DOHH2 (cell line): Measurements from ENCODE around the gene TYW3.

Experiments
- H3F3A ChIP-seq: fragments of 200-600 bp; sonication (generic), shearing (Covaris generic); 2 replicates; pipeline ENCODE4 v1.6.0; 2016; ENCODE audit warnings: antibody characterized with exemption, mild to moderate bottlenecking; ENCODE audit not compliant: control insufficient read depth, insufficient read depth
- H3K27ac ChIP-seq: fragments of 200-600 bp; sonication (generic); 2 replicates; pipeline ENCODE4 v1.5.1; 2014; ENCODE audit warnings: low read depth, mild to moderate bottlenecking, low read length, moderate library complexity
- H3K27me3 ChIP-seq: fragments of 200-600 bp; sonication (generic); 2 replicates; pipeline ENCODE4 v1.6.1; 2014; ENCODE audit warnings: mild to moderate bottlenecking, low read length, mixed read lengths; ENCODE audit not compliant: control insufficient read depth
- H3K36me3 ChIP-seq: fragments of 200-600 bp; sonication (generic); 2 replicates; pipeline ENCODE4 v1.6.1; 2014; ENCODE audit warnings: mild to moderate bottlenecking, low read length, moderate library complexity, mixed read lengths; ENCODE audit not compliant: control insufficient read depth
- H3K4me1 ChIP-seq: fragments of 200-600 bp; sonication (generic); 2 replicates; pipeline ENCODE4 v1.6.1; 2014; ENCODE audit warnings: mild to moderate bottlenecking, low read length, mixed read lengths; ENCODE audit not compliant: control insufficient read depth
- H3K4me2 ChIP-seq: fragments of 200-600 bp; sonication (generic); 2 replicates; pipeline ENCODE4 v1.6.0; 2014; ENCODE audit warnings: mild to moderate bottlenecking, low read length, moderate library complexity
- H3K4me3 ChIP-seq: fragments of 200-600 bp; sonication (generic); 2 replicates; pipeline ENCODE4 v1.5.1; 2014; ENCODE audit warnings: mild to moderate bottlenecking, low read length, mixed read lengths
- H3K79me2 ChIP-seq: fragments of 200-600 bp; sonication (generic); 2 replicates; pipeline ENCODE4 v1.6.1; 2014; ENCODE audit warnings: mild to moderate bottlenecking, low read length, mixed read lengths; ENCODE audit not compliant: control insufficient read depth
- H3K9me2 ChIP-seq: fragments of 200-600 bp; sonication (generic); replicated peaks from 2 replicates; pipeline ENCODE4 v1.6.1; 2014; ENCODE audit warnings: mild to moderate bottlenecking, low read length, mixed read lengths; ENCODE audit not compliant: control insufficient read depth
- H3K9me3 ChIP-seq: fragments of 200-600 bp; sonication (generic); 2 replicates; pipeline ENCODE4 v1.6.1; 2014; ENCODE audit warnings: antibody characterized with exemption, low read length, mixed read lengths; ENCODE audit not compliant: control insufficient read depth, insufficient read depth
- H4K20me1 ChIP-seq: fragments of 200-600 bp; sonication (generic); 2 replicates; pipeline ENCODE4 v1.6.0; 2014; ENCODE audit warnings: low read depth, mild to moderate bottlenecking, antibody characterized with exemption, low read length, moderate library complexity; ENCODE audit not compliant: control insufficient read depth, insufficient read depth
- EZH2phosphoT487 ChIP-seq: fragments of 200-600 bp; sonication (generic); IDR thresholded peaks from 2 replicates; pipeline ENCODE4 v1.6.1; 2017; ENCODE audit warnings: borderline replicate concordance, mild to moderate bottlenecking, antibody characterized with exemption, low read length, moderate library complexity, mixed read lengths
- TF ChIP-seq, protein P1 (sequence below): fragments of 200-600 bp; sonication (generic); IDR thresholded peaks from one replicate; pipeline ENCODE4 v1.5.1; 2014; ENCODE audit warnings: antibody characterized with exemption, mild to moderate bottlenecking, low read depth, low read length; ENCODE audit not compliant: poor library complexity, severe bottlenecking

The TYW3 gene

DNA sequence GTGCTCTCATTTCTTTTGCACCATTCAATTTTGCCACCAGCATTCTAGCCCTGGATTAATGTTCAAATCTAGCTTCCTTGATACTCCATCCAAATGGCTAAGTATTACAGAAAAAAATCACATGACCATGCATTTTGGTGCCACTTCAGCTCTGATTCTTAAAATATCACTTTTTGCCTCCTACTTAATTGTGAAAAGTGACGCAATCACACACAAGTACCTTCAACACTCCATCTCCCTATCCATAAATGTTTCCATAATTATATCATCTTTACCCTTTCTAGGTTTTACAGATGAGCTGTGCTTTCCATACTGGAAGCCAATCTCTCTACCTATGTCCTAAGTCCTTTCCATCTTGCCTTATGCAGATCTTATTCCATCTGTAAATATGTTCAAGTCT is 16.1 kb upstream of the TYW3 start:
- H3K4me3 ChIP-seq: no peak overlapping the region
- H3K9me2 ChIP-seq: no peaks in the 10 kb centered on the region
- no peaks in the 10 kb centered on the region for H3K79me2 ChIP-seq
- H3K27me3 ChIP-seq: no peaks in the 10 kb centered on the region
- no peak for TF ChIP-seq EZH2phosphoT487
- TF ChIP-seq, protein P1, sequence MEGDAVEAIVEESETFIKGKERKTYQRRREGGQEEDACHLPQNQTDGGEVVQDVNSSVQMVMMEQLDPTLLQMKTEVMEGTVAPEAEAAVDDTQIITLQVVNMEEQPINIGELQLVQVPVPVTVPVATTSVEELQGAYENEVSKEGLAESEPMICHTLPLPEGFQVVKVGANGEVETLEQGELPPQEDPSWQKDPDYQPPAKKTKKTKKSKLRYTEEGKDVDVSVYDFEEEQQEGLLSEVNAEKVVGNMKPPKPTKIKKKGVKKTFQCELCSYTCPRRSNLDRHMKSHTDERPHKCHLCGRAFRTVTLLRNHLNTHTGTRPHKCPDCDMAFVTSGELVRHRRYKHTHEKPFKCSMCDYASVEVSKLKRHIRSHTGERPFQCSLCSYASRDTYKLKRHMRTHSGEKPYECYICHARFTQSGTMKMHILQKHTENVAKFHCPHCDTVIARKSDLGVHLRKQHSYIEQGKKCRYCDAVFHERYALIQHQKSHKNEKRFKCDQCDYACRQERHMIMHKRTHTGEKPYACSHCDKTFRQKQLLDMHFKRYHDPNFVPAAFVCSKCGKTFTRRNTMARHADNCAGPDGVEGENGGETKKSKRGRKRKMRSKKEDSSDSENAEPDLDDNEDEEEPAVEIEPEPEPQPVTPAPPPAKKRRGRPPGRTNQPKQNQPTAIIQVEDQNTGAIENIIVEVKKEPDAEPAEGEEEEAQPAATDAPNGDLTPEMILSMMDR: no peak
- peaks cover 47% of the 10 kb centered on the region for H3K36me3 ChIP-seq
- no peaks in the 10 kb centered on the region for H3F3A ChIP-seq
- H3K27ac ChIP-seq: no peak overlapping the region
- no peaks in the 10 kb centered on the region for H3K4me1 ChIP-seq
- no peak overlapping the region for H3K4me2 ChIP-seq
- no peaks in the 10 kb centered on the region for H4K20me1 ChIP-seq
- no peaks in the 10 kb centered on the region for H3K9me3 ChIP-seq

DNA sequence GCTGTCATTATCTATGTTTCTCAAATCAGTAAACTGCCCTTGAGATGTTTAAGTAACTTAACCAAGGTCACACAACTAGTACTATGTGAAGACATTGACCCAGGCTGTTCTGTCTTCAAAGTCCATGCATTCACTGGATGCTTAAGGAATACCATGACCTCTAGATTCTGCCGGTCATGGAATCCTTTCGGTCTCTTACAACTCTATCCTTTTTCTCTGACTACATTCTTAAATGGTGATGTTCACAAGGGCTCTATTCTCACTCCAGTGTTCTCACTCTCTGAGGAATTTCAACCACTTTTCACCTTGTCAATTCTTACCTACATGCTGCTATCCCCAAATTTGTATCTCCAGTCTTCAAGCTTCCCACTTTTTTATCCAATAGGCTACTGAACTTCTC is 15.3 kb upstream of the TYW3 start:
- Histone ChIP-seq H3F3A (no peaks in the 10 kb centered on the region), H3K9me3 (no peaks in the 10 kb centered on the region), H3K27ac (no peak overlapping the region), H4K20me1 (no peaks in the 10 kb centered on the region), H3K4me2 (no peak overlapping the region), H3K4me1 (no peaks in the 10 kb centered on the region), H3K36me3 (peaks cover 43% of the 10 kb centered on the region), H3K79me2 (no peaks in the 10 kb centered on the region), H3K27me3 (no peaks in the 10 kb centered on the region), H3K9me2 (no peaks in the 10 kb centered on the region), H3K4me3 (no peak overlapping the region)
- TF ChIP-seq, protein P1: no peak
- TF ChIP-seq EZH2phosphoT487: no peak

DNA sequence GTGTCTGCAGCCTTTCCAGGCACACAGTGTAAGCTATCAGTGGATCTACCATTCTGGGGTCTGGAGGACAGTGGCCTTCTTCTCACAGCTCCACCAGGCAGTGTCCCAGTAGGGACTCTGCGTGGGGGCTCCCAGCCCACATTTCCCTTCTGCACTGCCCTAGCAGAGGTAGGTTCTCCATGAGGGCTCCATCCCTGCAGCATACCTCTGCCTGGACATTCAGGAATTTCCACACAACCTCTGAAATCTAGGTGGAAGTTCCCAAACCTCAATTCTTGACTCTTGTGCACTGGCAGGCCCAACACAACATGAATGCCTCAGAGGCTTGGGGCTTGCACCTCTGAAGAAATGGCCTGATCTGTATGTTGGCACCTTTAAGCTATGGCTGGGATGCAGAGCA is 6.9 kb upstream of the TYW3 start:
- Histone ChIP-seq H3K4me1 (no peaks in the 10 kb centered on the region), H4K20me1 (no peaks in the 10 kb centered on the region), H3K4me2 (no peak overlapping the region), H3K9me2 (no peaks in the 10 kb centered on the region), H3K9me3 (peaks cover 9% of the 10 kb centered on the region; the same call in 1 of the 2 replicates), H3K36me3 (peaks cover 27% of the 10 kb centered on the region), H3K27me3 (no peaks in the 10 kb centered on the region), H3K79me2 (no peaks in the 10 kb centered on the region), H3K27ac (no peak overlapping the region), H3F3A (no peaks in the 10 kb centered on the region), H3K4me3 (no peak overlapping the region)
- TF ChIP-seq, protein P1: no peak
- TF ChIP-seq EZH2phosphoT487: no peak
